H9 (cell line): ENCODE data around the gene STX3. TPM values are rescaled to one million over a fixed set of nuclear protein-coding genes. Genes with fewer than 3 reads are reported as not detected.

ENCODE experiments used
- DNase-seq: peaks from one replicate; pipeline ENCODE4 v3.0.0-alpha.2; 2017
- H2AFZ ChIP-seq: one replicate; pipeline ENCODE4 v1.6.1; 2013; ENCODE audit warnings: mild to moderate bottlenecking, low read length, control low read depth, moderate library complexity
- H2AK5ac ChIP-seq: 2 replicates; pipeline ENCODE4 v1.6.1; 2013; ENCODE audit warnings: low read length, control low read depth, mixed read lengths; ENCODE audit not compliant: insufficient read length
- H2BK120ac ChIP-seq: one replicate; pipeline ENCODE4 v1.6.1; 2013; ENCODE audit warnings: low read depth, mild to moderate bottlenecking, low read length, control low read depth, inconsistent platforms; ENCODE audit not compliant: poor library complexity, severe bottlenecking
- H2BK12ac ChIP-seq: 2 replicates; pipeline ENCODE4 v1.6.1; 2013; ENCODE audit warnings: low read length, control low read depth, mixed read lengths, low read depth; ENCODE audit not compliant: insufficient read length
- H2BK15ac ChIP-seq: 2 replicates; pipeline ENCODE4 v1.6.1; 2013; ENCODE audit warnings: low read depth, low read length, control low read depth
- H2BK20ac ChIP-seq: one replicate; pipeline ENCODE4 v1.6.1; 2013; ENCODE audit warnings: low read depth, mild to moderate bottlenecking, low read length, control low read depth, inconsistent platforms; ENCODE audit not compliant: poor library complexity, severe bottlenecking
- H2BK5ac ChIP-seq: 2 replicates; pipeline ENCODE4 v1.6.1; 2013; ENCODE audit warnings: low read length, control low read depth, mixed read lengths; ENCODE audit not compliant: insufficient read length
- H3K14ac ChIP-seq: 2 replicates; pipeline ENCODE4 v1.6.1; 2013; ENCODE audit warnings: low read length, control low read depth; ENCODE audit not compliant: insufficient read depth
- H3K18ac ChIP-seq: 2 replicates; pipeline ENCODE4 v1.6.1; 2013; ENCODE audit warnings: low read depth, mild to moderate bottlenecking, mixed read lengths, low read length, control low read depth; ENCODE audit not compliant: insufficient read length
- H3K23ac ChIP-seq: 2 replicates; pipeline ENCODE4 v1.6.1; 2013; ENCODE audit warnings: low read length, control low read depth, mixed read lengths, low read depth; ENCODE audit not compliant: insufficient read length
- H3K23me2 ChIP-seq: 2 replicates; pipeline ENCODE4 v1.6.1; 2013; ENCODE audit warnings: low read depth, mild to moderate bottlenecking, mixed read lengths, low read length, control low read depth; ENCODE audit not compliant: insufficient read length, poor library complexity, severe bottlenecking
- H3K27ac ChIP-seq: 2 replicates; pipeline ENCODE4 v1.5.1; 2013; ENCODE audit warnings: low read length, control low read depth, mixed read lengths, low read depth; ENCODE audit not compliant: insufficient read length
- H3K27me3 ChIP-seq: 2 replicates; pipeline ENCODE4 v1.6.1; 2013; ENCODE audit warnings: low read length, control low read depth, inconsistent platforms; ENCODE audit not compliant: insufficient read depth
- H3K4ac ChIP-seq: 2 replicates; pipeline ENCODE4 v1.6.1; 2013; ENCODE audit warnings: low read depth, mild to moderate bottlenecking, control low read depth, inconsistent platforms, low read length, moderate library complexity
- H3K4me1 ChIP-seq: 2 replicates; pipeline ENCODE4 v1.6.1; 2013; ENCODE audit warnings: low read length, control low read depth, inconsistent platforms; ENCODE audit not compliant: insufficient read depth
- H3K4me2 ChIP-seq: 2 replicates; pipeline ENCODE4 v1.6.1; 2013; ENCODE audit warnings: low read length, control low read depth, mixed read lengths; ENCODE audit not compliant: insufficient read length, insufficient read depth
- H3K56ac ChIP-seq: 2 replicates; pipeline ENCODE4 v1.6.1; 2013; ENCODE audit warnings: low read depth, mild to moderate bottlenecking, mixed read lengths, low read length, control low read depth; ENCODE audit not compliant: insufficient read length
- H3K79me1 ChIP-seq: 2 replicates; pipeline ENCODE4 v1.6.1; 2013; ENCODE audit warnings: low read depth, mild to moderate bottlenecking, moderate library complexity, low read length, control low read depth, inconsistent platforms; ENCODE audit not compliant: insufficient read depth, poor library complexity, severe bottlenecking
- H3K79me2 ChIP-seq: 2 replicates; pipeline ENCODE4 v1.6.1; 2013; ENCODE audit warnings: low read length, control low read depth, inconsistent platforms; ENCODE audit not compliant: insufficient read depth
- H3K9ac ChIP-seq: 2 replicates; pipeline ENCODE4 v1.6.1; 2013; ENCODE audit warnings: low read length, control low read depth, mixed read lengths; ENCODE audit not compliant: insufficient read length; ENCODE audit errors: extremely low read depth
- H3K9me3 ChIP-seq: one replicate; pipeline ENCODE4 v1.6.1; 2013; ENCODE audit warnings: low read depth, low read length, inconsistent platforms; ENCODE audit not compliant: control insufficient read depth
- H3T11ph ChIP-seq: one replicate; pipeline ENCODE4 v1.6.1; 2013; ENCODE audit warnings: mild to moderate bottlenecking, low read length, control low read depth, inconsistent platforms
- H4K20me1 ChIP-seq: one replicate; pipeline ENCODE4 v1.6.1; 2013; ENCODE audit not compliant: control insufficient read depth, insufficient read length, insufficient read depth
- H4K5ac ChIP-seq: 2 replicates; pipeline ENCODE4 v1.6.1; 2013; ENCODE audit warnings: low read depth, mild to moderate bottlenecking, mixed read lengths, low read length, control low read depth; ENCODE audit not compliant: insufficient read length
- H4K8ac ChIP-seq: replicated peaks from 2 replicates; pipeline ENCODE4 v1.6.1; 2013; ENCODE audit warnings: low read length, control low read depth, mixed read lengths, low read depth; ENCODE audit not compliant: insufficient read length
- H4K91ac ChIP-seq: 2 replicates; pipeline ENCODE4 v1.6.1; 2013; ENCODE audit warnings: low read depth, mild to moderate bottlenecking, moderate library complexity, mixed read lengths, low read length, control low read depth; ENCODE audit not compliant: insufficient read length
- H3K27ac Mint-ChIP-seq, 3 experiments: 2 replicates in 2 of 3; 3 replicates in 1 of 3; pipeline ENCODE4 v1.8.0; 2020 to 2021; ENCODE audit warnings: mixed read lengths in 3 of 3, mild to moderate bottlenecking in 1 of 3, moderate library complexity in 1 of 3
- H3K27me3 Mint-ChIP-seq: 2 replicates; pipeline ENCODE4 v1.8.0; 2021; ENCODE audit warnings: low read depth, mild to moderate bottlenecking, moderate library complexity, mixed read lengths
- H3K36me3 Mint-ChIP-seq, 3 experiments: 2 replicates in 2 of 3; 3 replicates in 1 of 3; pipeline ENCODE4 v1.8.0; 2020 to 2021; ENCODE audit warnings: low read depth in 3 of 3, mixed read lengths in 3 of 3; ENCODE audit not compliant: insufficient read depth in 1 of 3
- H3K4me1 Mint-ChIP-seq, 2 experiments: 2 replicates each; pipeline ENCODE4 v1.8.0; 2020; ENCODE audit warnings: mixed read lengths in 2 of 2
- H3K4me3 Mint-ChIP-seq, 2 experiments: 2 replicates in 1 of 2; 3 replicates in 1 of 2; pipeline ENCODE4 v1.8.0; 2020 to 2021; ENCODE audit warnings: mild to moderate bottlenecking in 2 of 2, mixed read lengths in 2 of 2, moderate library complexity in 1 of 2
- H3K9me3 Mint-ChIP-seq, 2 experiments: 2 replicates in 1 of 2; 3 replicates in 1 of 2; pipeline ENCODE4 v1.8.0; 2020; ENCODE audit warnings: mild to moderate bottlenecking in 2 of 2, mixed read lengths in 2 of 2, moderate library complexity in 1 of 2
- CTCF ChIP-seq: fragments of 200-600 bp; sonication (generic); conservative IDR thresholded peaks from 3 replicates; pipeline ENCODE4 v1.8.0; 2021; ENCODE audit warnings: antibody characterized with exemption, mild to moderate bottlenecking
- WGBS: extraction: QIAGEN DNeasy Blood & Tissue Kit; methylation state at CpG from one replicate; pipeline ENCODE4 v1.1.7; 2013; ENCODE audit warnings: missing lambda C conversion rate, low lambda C conversion rate, mixed read lengths; ENCODE audit not compliant: insufficient read length; ENCODE audit errors: extremely low coverage; 5-methylcytosine and 5-hydroxymethylcytosine counted together
- total RNA-seq: library from RNA; stranded (reverse); gene quantifications from 2 replicates; pipeline ENCODE4 v1.2.1, GENCODE V29; 2021

STX3 gene
- total RNA-seq, 1 experiment from 2014 or later = 41.0 TPM

- Histone ChIP-seq H2AFZ (no peak overlapping the region), H2BK20ac (no peak overlapping the region), H3K4me2 (no peak overlapping the region), H4K20me1 (no peaks in the 10 kb centered on the region), H2AK5ac (no peak overlapping the region), H4K91ac (no peak overlapping the region), H3K9me3 (no peaks in the 10 kb centered on the region), H3K23me2 (peaks cover 9% of the 10 kb centered on the region), H3K79me1 (peaks cover 17% of the 10 kb centered on the region), H2BK120ac (no peak overlapping the region), H3K9ac (no peak overlapping the region), H3K18ac (no peak overlapping the region), H4K8ac (no peak overlapping the region), H3K23ac (no peak overlapping the region), H3T11ph (no peak overlapping the region), H3K4ac (no peak overlapping the region), H2BK12ac (no peak overlapping the region), H3K56ac (no peak overlapping the region), H2BK15ac (no peak overlapping the region), H3K79me2 (peaks cover 33% of the 10 kb centered on the region; the same call in 1 of the 2 replicates), H3K14ac (no peak overlapping the region), H3K27ac (no peak overlapping the region), H3K4me1 (0 out of 2 replicates have a peak, but pooled peaks cover 4% of the 10 kb centered on the region), H4K5ac (no peak overlapping the region), H3K27me3 (no peaks in the 10 kb centered on the region), H2BK5ac (no peak overlapping the region)
- peak overlapping the region in 1 of 3 experiments; percentile 40; a peak in 2 of 7 replicates for H3K27ac Mint-ChIP-seq
- H3K4me3 Mint-ChIP-seq = no peak overlapping the region
- H3K9me3 Mint-ChIP-seq = no peaks in the 10 kb centered on the region; a peak in 1 of 5 replicates
- no peak for DNase-seq
- peaks cover 4% of the 10 kb centered on the region for H3K27me3 Mint-ChIP-seq
- no peak for TF ChIP-seq CTCF
- H3K36me3 Mint-ChIP-seq = peaks cover 5 to 13% (median 7%) of the 10 kb centered on the region in 3 experiments; a peak in 6 of 7 replicates
- no CpG with 5 or more reads among the region's 4 CpGs for WGBS
- H3K4me1 Mint-ChIP-seq = peaks cover 28 to 33% of the 10 kb centered on the region in 2 experiments
Measured at GRCh38 chr11:59759900-59760299, 4.7 kb downstream of the STX3 start.
